ENCODE data around the gene CD300LD. TPM values are rescaled to one million over a fixed set of nuclear protein-coding genes. Genes with fewer than 3 reads are reported as not detected.

Gene CD300LD
- total RNA-seq, 2 donors from 2014 or later = not detected

DNA sequence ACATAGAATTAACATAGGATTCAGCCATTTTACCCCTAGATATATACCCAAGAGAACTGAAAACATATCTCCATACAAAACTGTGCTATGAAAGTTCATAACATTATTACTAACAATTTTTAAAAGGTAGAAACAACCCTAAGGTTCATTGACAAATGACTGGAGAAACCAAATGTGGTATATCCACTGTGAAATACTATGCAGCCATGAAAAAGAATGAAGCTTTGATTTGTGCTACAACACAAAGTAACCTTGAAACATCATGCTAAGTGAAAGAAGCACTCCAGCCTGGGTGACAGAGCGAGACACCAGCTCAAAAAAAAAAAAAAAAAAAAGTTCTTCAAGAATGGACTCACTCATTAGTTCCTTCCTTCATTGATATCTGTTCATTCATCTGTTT lies 580 bp downstream of the CD300LD start:
- WGBS = 85% methylated on average over 1 of the region's 1 CpG
- intact Hi-C loops (cut with DNase I) = no loop called here

GRCh38 chr17:74585711-74586110 lies 6.4 kb downstream of the CD300LD start:
- 64% methylated on average over 5 of the region's 5 CpGs for WGBS
- no peak overlapping the region for H3K27ac ChIP-seq
- intact Hi-C loops (cut with DNase I) = no loop called here
- no peaks in the 10 kb centered on the region for H3K36me3 ChIP-seq
- H3K4me1 ChIP-seq (replicated peaks) = no peaks in the 10 kb centered on the region
- H3K9me3 ChIP-seq = no peaks in the 10 kb centered on the region
- TF ChIP-seq CTCF (IDR thresholded peaks at IDR 0.05) (no peak), POLR2AphosphoS5 (IDR thresholded peaks at IDR 0.05) (no peak), POLR2A (IDR thresholded peaks at IDR 0.05) (no peak)
- H3K27me3 ChIP-seq (replicated peaks; ENCODE audit: insufficient read depth) = no peaks in the 10 kb centered on the region
- no peak for DNase-seq (ENCODE audit: low spot score)
- H3K4me3 ChIP-seq = no peak overlapping the region

More for the DNA sequence above, 580 bp downstream of the CD300LD start:
- no peak for TF ChIP-seq POLR2AphosphoS5 (IDR thresholded peaks at IDR 0.05)
- TF ChIP-seq CTCF (IDR thresholded peaks at IDR 0.05) = no peak
- TF ChIP-seq POLR2A (IDR thresholded peaks at IDR 0.05) = no peak
- no peak overlapping the region for H3K4me3 ChIP-seq
- no peaks in the 10 kb centered on the region for H3K27me3 ChIP-seq (replicated peaks; ENCODE audit: insufficient read depth)
- no peaks in the 10 kb centered on the region for H3K4me1 ChIP-seq (replicated peaks)
- H3K27ac ChIP-seq = no peak overlapping the region
- H3K36me3 ChIP-seq = no peaks in the 10 kb centered on the region
- DNase-seq (ENCODE audit: low spot score) = no peak
- H3K9me3 ChIP-seq = no peaks in the 10 kb centered on the region

- Histone ChIP-seq H3K4me3 (no peak overlapping the region), H3K27ac (no peak overlapping the region), H3K9me3 (no peaks in the 10 kb centered on the region), H3K36me3 (no peaks in the 10 kb centered on the region), H3K27me3 (replicated peaks; ENCODE audit: insufficient read depth) (no peaks in the 10 kb centered on the region), H3K4me1 (replicated peaks) (no peaks in the 10 kb centered on the region)
- whole genome bisulfite sequencing = 62% methylated on average over 14 of the region's 14 CpGs
- intact Hi-C loops (cut with DNase I) = no loop called here
- TF ChIP-seq POLR2A (IDR thresholded peaks at IDR 0.05) (no peak), POLR2AphosphoS5 (IDR thresholded peaks at IDR 0.05) (peak; percentile 20)
- no peak for DNase-seq (ENCODE audit: low spot score)
Observed at GRCh38 chr17:74584292-74585060, 7.6 kb downstream of the CD300LD start.

GRCh38 chr17:74582633-74583032 lies 9.4 kb downstream of the CD300LD start:
- WGBS = 71% methylated on average over 10 of the region's 10 CpGs
- H3K4me1 ChIP-seq (replicated peaks) = no peaks in the 10 kb centered on the region
- intact Hi-C loops (cut with DNase I) = no loop called here
- no peak overlapping the region for H3K27ac ChIP-seq
- TF ChIP-seq POLR2AphosphoS5 (IDR thresholded peaks at IDR 0.05) (no peak), CTCF (IDR thresholded peaks at IDR 0.05) (no peak)
- no peaks in the 10 kb centered on the region for H3K27me3 ChIP-seq (replicated peaks; ENCODE audit: insufficient read depth)
- H3K36me3 ChIP-seq = no peaks in the 10 kb centered on the region
- no peaks in the 10 kb centered on the region for H3K9me3 ChIP-seq
- no peak overlapping the region for H3K4me3 ChIP-seq
- no peak for DNase-seq (ENCODE audit: low spot score)

DNA sequence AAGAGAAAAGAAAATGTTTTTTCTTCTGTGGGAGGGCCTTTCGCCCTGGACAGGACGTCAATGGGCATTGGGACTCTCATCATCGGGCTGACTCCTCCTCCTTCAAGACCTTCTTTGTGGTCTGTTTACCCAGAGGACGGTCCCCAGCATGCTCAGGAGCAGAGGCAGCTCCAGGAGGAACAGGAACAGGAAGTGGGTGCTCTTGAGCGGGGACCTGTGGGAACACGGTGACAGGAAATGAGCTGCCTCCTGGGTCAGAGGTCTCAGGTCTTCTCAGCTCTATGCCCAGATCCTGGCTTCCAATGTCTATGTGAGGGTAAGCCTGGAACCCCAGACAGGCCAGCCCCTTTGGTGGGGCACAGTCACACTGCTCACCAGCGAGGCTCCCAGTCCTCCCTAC lies 12.2 kb downstream of the CD300LD start:
- intact Hi-C loops (cut with DNase I) = no loop called here

More for the DNA sequence above, 12.2 kb downstream of the CD300LD start:
- no peak overlapping the region for H3K4me3 ChIP-seq
- no peaks in the 10 kb centered on the region for H3K36me3 ChIP-seq
- WGBS = 66% methylated on average over 7 of the region's 7 CpGs
- H3K9me3 ChIP-seq = no peaks in the 10 kb centered on the region
- H3K27ac ChIP-seq = no peak overlapping the region
- DNase-seq (ENCODE audit: low spot score) = no peak
- TF ChIP-seq POLR2AphosphoS5 (IDR thresholded peaks at IDR 0.05) (no peak), CTCF (IDR thresholded peaks at IDR 0.05) (no peak)
- no peaks in the 10 kb centered on the region for H3K27me3 ChIP-seq (replicated peaks; ENCODE audit: insufficient read depth)
- no peaks in the 10 kb centered on the region for H3K4me1 ChIP-seq (replicated peaks)

All from prostate gland (tissue), 2 donors.